Measurements from ENCODE around the gene CDK17. TPM values are rescaled to one million over a fixed set of nuclear protein-coding genes. Genes with fewer than 3 reads are reported as not detected.
A peak's percentile ranks its signal among the peaks of the same experiment; 100 is the strongest.

CDK17 gene
- total RNA-seq, 1 donor from 2014 or later = 47.1 TPM

DNA sequence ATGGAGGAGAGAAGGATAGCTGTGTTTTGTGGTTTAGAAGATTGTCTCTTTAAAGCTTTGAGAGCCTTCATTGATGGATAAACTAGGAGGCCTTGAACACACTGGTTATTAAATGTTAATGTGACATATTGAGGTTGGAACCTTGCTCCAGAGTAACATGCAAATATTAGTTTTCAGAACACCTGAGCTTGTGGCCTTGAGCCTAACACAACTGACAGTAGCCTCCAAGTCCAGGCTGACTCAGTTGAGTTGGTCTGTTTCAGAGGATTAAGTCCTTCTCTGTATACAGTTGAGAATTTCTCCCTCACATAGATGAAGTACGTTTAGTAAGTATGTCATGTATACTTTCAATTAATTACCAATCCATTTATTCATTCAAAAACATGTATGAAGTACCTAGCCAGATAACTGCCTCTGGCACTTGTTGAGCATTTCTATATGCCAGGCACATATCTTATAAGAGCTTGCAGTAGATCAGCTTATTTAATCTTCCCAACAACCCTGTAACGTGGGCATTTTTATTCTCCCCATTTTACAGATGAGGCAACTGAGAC, 142.6 kb downstream of the CDK17 start:
- Histone ChIP-seq H3K27me3 (no peaks in the 10 kb centered on the region), H3K4me1 (peaks cover 13% of the 10 kb centered on the region), H3K27ac (no peak overlapping the region), H3K9me3 (no peaks in the 10 kb centered on the region), H3K4me3 (no peak overlapping the region), H3K36me3 (peaks cover 13% of the 10 kb centered on the region)
- intact Hi-C loops (cut with DNase I) = no loop called here
- DNase-seq = no peak
- no peak for ATAC-seq
- TF ChIP-seq, protein P1, sequence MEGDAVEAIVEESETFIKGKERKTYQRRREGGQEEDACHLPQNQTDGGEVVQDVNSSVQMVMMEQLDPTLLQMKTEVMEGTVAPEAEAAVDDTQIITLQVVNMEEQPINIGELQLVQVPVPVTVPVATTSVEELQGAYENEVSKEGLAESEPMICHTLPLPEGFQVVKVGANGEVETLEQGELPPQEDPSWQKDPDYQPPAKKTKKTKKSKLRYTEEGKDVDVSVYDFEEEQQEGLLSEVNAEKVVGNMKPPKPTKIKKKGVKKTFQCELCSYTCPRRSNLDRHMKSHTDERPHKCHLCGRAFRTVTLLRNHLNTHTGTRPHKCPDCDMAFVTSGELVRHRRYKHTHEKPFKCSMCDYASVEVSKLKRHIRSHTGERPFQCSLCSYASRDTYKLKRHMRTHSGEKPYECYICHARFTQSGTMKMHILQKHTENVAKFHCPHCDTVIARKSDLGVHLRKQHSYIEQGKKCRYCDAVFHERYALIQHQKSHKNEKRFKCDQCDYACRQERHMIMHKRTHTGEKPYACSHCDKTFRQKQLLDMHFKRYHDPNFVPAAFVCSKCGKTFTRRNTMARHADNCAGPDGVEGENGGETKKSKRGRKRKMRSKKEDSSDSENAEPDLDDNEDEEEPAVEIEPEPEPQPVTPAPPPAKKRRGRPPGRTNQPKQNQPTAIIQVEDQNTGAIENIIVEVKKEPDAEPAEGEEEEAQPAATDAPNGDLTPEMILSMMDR (IDR thresholded peaks at IDR 0.05) = no peak

DNA sequence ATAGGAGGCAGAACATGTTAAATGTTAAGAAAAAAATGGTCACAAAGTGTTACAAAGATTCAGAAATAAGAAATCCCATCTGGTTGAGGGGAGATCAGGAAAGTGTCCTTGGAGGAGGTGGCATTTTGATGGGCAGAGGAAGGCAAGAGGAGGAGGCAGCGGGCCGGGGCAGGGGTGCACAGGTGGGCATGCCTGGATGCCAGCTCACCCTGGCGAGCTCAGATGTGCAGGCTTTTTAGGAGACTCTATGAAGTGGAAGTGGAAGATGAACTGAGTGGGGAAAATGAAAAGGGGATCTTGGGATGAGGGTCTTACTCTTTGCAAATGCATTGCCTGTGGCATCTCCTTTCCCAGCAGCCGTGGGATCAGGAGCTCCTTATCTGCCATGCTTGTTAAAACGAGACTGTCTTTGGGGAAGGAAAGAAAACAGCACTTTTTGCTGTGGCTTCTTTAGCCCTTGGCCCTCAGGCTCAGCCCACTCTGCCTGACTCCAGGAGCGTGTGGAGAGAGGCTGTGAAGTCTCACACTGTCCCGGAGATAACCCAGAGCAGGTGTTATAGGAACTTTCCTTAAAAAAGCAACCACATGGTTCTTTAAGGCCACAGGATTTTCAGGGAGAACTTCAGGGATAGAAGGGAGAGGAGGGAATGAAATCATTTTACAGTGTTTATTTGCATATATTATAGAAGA, 143.4 kb downstream of the CDK17 start:
- ATAC-seq (no peak), DNase-seq (no peak)
- Histone ChIP-seq H3K4me1 (peaks cover 13% of the 10 kb centered on the region), H3K36me3 (peaks cover 8% of the 10 kb centered on the region), H3K27me3 (no peaks in the 10 kb centered on the region), H3K9me3 (no peaks in the 10 kb centered on the region), H3K4me3 (no peak overlapping the region), H3K27ac (no peak overlapping the region)
- TF ChIP-seq, protein P1 (IDR thresholded peaks at IDR 0.05) = no peak
- intact Hi-C loops (cut with DNase I) = no loop called here

- no peak overlapping the region for H3K4me3 ChIP-seq
- TF ChIP-seq, protein P1 (IDR thresholded peaks at IDR 0.05) = no peak
- no peak for DNase-seq
These were observed 145.2 kb downstream of the CDK17 start for GRCh38 chr12:96255077-96255476.

DNA sequence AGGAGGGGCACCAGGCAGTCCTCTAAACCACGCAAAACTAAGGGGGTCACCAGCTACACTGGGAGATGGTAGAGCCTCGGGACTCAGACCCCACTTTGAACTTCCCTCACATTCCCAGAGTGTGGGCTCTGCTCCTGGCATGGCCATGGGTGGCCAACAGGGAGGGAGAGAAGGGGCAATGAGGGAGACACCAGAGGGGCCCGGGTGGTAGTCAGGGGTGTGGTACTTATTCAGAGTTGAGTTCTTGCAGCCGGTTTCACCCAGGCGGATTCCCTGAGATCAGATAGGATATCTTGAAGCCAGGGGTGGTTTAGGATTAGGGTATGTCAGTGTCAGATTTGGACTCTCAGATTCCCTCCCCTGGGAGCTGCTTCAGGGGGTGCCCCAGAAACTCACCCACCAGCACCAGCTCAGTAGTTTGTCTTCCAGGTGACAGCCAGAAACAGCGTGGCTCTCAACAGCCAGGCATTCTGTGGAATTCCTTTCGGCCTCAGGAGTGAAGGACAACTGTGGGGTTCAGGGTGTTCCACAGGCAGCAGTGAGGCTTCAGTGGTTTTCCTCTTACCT, 150.0 kb downstream of the CDK17 start:
- ATAC-seq = no peak
- H3K4me3 ChIP-seq = no peak overlapping the region
- TF ChIP-seq, protein P1 (IDR thresholded peaks at IDR 0.05) = no peak
- no peaks in the 10 kb centered on the region for H3K9me3 ChIP-seq
- no peak for DNase-seq
- no peaks in the 10 kb centered on the region for H3K27me3 ChIP-seq
- intact Hi-C loops (cut with DNase I) = no loop called here
- peaks cover 26% of the 10 kb centered on the region for H3K36me3 ChIP-seq
- peaks cover 4% of the 10 kb centered on the region for H3K4me1 ChIP-seq
- no peak overlapping the region for H3K27ac ChIP-seq

More at GRCh38 chr12:96255077-96255476, 145.2 kb downstream of the CDK17 start:
- Histone ChIP-seq H3K27me3 (no peaks in the 10 kb centered on the region), H3K9me3 (no peaks in the 10 kb centered on the region), H3K36me3 (no peaks in the 10 kb centered on the region), H3K27ac (peak overlapping the region; percentile 56), H3K4me1 (peaks cover 13% of the 10 kb centered on the region)
- peak; percentile 86 for ATAC-seq
- intact Hi-C loops (cut with DNase I) = no loop called here

DNA sequence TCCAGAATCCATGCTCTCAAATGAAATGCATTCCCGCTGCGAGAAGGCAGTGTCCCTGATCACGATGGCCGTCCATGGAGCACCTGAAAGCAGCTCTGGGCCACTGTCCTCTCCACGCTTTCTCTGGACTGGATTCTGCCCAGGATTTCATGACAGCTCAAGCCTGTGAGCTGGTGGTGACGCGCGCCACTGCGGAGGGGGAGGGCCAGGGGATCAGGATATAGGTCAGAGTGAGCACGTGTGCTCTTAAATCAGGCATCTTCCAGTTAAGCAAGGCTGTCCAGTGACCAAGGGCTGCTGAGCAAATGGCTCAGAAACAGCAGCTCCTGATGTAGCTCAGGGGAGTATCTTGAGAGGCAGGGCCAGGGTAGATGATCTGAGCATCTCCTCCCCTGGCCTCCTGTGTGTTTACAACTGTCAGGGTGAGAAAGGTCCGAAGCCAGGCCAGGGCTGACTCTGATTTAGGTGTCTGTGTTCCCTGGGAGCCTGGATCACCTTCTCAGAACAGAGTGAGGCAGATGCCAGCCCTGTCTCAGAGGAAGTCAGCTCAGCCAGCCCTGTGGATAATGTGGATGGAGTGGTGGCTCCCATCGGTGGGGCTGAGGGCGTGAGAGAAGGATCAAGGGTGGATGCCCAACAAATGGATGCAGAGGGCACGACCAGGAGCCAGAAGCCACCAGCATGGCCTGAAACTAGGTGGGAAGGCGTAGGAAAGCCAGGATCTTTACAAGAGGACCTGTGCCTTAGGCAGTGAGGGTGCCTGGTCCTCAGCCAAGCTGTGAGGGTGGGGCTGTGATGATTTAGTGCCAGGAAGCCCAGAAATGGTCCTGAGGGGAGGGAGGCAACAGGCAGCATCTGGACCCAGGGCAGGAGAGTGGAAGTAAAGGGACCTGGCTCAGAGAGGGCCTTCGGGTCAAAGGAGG, 150.8 kb downstream of the CDK17 start:
- H3K36me3 ChIP-seq = peaks cover 26% of the 10 kb centered on the region
- intact Hi-C loops (cut with DNase I) = no loop called here
- DNase-seq = no peak

More for the DNA sequence above, 150.8 kb downstream of the CDK17 start:
- TF ChIP-seq, protein P1 (IDR thresholded peaks at IDR 0.05) = no peak
- Histone ChIP-seq H3K4me1 (peaks cover 4% of the 10 kb centered on the region), H3K27me3 (no peaks in the 10 kb centered on the region), H3K9me3 (no peaks in the 10 kb centered on the region), H3K27ac (no peak overlapping the region), H3K4me3 (no peak overlapping the region)
- peak; percentile 38 for ATAC-seq

Data from upper lobe of right lung (tissue), 1 donor.